Activated naive CD8-positive, alpha-beta T cell (primary cell): ENCODE data around the gene ZCCHC17.

Source experiments
- H3K27ac Mint-ChIP-seq: one replicate; pipeline ENCODE4 v1.8.0; 2021; ENCODE audit warnings: mixed read lengths
- H3K27me3 Mint-ChIP-seq: one replicate; pipeline ENCODE4 v1.8.0; 2021; ENCODE audit warnings: mixed read lengths
- H3K36me3 Mint-ChIP-seq: one replicate; pipeline ENCODE4 v1.8.0; 2021; ENCODE audit warnings: mixed read lengths
- H3K4me1 Mint-ChIP-seq: one replicate; pipeline ENCODE4 v1.8.0; 2021; ENCODE audit warnings: low read depth, mixed read lengths
- H3K4me3 Mint-ChIP-seq: one replicate; pipeline ENCODE4 v1.8.0; 2021; ENCODE audit warnings: mild to moderate bottlenecking, mixed read lengths
- H3K9me3 Mint-ChIP-seq: one replicate; pipeline ENCODE4 v1.8.0; 2021; ENCODE audit warnings: low read depth, mixed read lengths

Gene ZCCHC17

DNA sequence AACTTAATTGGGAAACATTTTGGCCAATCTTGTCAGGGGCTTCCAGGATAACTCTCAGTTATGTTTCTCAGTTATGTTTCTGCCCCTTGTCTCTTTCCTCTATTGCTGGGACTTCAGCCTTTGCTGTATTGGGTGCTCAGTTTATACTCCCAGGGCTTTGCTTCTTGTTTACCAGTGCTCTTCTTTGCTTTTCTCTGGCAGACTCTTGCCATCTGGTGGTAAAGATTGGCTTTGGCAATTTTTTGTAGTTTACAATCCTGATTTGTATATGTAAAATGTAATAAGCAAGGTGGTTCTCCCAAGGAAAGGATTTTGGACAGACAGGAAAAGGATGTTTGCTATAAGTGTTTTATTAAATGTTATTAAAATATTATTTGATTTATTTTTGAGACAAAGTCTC lies 38.2 kb downstream of the ZCCHC17 start:
- Mint-ChIP-seq H3K4me3 (no peak overlapping the region), H3K27ac (no peak overlapping the region), H3K4me1 (no peaks in the 10 kb centered on the region), H3K9me3 (no peaks in the 10 kb centered on the region), H3K27me3 (no peaks in the 10 kb centered on the region), H3K36me3 (peaks cover 10% of the 10 kb centered on the region)

DNA sequence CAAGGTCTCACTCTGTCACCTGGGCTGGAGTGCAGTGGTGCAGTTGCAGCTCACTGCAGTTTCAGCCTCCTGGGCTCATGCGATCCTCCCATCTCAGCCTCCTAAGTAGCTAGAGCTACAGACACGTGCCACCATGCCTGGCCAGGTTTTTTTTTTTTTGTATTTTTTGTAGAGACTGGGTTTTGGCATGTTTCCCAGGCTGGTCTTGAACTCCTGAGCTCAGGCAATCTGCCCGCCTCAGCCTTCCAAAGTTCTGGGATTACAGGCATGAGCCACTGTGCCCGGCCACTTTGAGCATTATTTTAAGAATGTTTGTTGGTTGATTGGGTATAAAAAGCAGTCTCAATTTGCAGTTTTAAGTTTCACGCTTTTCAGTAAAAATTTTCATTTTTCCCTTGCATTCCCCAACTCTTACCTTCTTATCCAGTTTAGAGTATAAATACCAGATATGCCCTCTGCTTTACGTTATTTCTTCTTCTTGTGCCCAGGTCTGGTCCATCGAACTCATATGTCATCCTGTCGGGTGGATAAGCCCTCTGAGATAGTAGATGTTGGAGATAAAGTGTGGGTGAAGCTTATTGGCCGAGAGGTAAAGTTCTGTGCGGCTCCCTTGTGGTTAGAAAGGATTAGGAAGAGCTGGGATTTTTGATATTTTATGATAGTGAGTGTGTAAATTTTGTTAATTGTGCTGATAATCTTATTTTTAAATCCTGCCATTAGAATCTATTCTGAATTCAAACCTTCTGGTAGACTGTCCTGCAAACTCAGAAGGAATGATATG lies 40.0 kb downstream of the ZCCHC17 start:
- no peaks in the 10 kb centered on the region for H3K27me3 Mint-ChIP-seq
- H3K27ac Mint-ChIP-seq = no peak overlapping the region
- H3K9me3 Mint-ChIP-seq = no peaks in the 10 kb centered on the region
- H3K4me1 Mint-ChIP-seq = no peaks in the 10 kb centered on the region
- no peak overlapping the region for H3K4me3 Mint-ChIP-seq
- H3K36me3 Mint-ChIP-seq = peaks cover 10% of the 10 kb centered on the region

DNA sequence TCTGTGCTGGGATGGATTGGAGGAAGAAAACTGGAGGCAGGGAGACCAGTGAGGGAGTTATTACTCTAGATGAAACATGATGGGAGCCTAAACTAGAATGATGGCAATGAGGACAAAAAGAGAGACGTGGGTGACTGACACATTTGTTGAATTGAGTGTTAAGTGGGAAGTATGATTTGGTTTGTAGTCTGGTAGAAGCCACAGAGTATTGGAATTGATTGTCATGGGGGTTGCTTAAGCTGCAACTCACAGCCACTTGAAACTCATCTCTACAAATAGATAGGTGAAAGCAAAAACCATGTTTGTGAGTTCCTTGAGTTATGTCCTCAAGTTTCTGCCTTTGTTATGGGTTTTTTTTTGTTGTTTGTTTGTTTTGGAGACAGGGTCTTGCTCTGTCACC lies 47.7 kb downstream of the ZCCHC17 start:
- H3K4me3 Mint-ChIP-seq = no peak overlapping the region
- no peaks in the 10 kb centered on the region for H3K27me3 Mint-ChIP-seq
- H3K4me1 Mint-ChIP-seq = no peaks in the 10 kb centered on the region
- H3K9me3 Mint-ChIP-seq = no peaks in the 10 kb centered on the region
- no peak overlapping the region for H3K27ac Mint-ChIP-seq
- H3K36me3 Mint-ChIP-seq = peaks cover 13% of the 10 kb centered on the region

DNA sequence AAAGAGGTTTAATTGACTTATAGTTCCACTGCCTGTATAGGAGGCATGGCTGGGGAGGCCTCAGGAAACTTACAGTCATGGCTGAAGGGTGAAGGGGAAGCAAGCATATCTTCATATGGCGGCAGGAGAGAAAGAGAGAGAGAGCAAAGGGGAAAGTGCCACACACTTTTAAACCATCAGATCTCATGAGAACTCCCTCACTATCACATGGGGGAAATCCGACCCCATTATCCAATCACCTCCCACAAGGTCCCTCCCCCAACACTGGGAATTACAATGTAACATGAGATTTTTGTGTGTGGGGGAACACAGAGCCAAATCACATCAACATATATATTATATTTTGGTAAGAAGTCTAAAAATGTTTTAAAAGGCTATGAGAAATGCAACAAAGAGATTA lies 48.8 kb downstream of the ZCCHC17 start:
- no peak overlapping the region for H3K4me3 Mint-ChIP-seq
- no peaks in the 10 kb centered on the region for H3K27me3 Mint-ChIP-seq
- no peaks in the 10 kb centered on the region for H3K9me3 Mint-ChIP-seq
- peaks cover 16% of the 10 kb centered on the region for H3K36me3 Mint-ChIP-seq
- H3K27ac Mint-ChIP-seq = no peak overlapping the region
- H3K4me1 Mint-ChIP-seq = no peaks in the 10 kb centered on the region

DNA sequence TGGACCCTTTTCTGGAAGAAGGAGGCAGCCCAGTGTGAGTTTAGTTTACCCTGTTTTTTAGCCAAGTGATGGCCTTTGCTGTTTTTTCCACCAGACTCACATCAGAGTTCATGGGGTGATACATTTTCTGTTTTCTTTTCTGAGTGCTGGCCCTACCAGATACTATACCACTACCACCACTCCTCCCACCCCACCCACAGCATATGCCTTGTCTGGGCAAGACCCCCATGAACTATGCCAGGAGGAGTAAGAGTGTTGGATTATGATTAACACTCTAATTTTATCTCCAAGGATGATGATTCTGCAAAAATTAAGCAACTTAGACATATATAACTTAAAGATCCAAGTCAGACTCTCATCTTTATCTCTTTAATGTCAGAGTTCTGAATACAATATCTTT lies 50.0 kb downstream of the ZCCHC17 start:
- H3K27ac Mint-ChIP-seq = no peak overlapping the region
- no peaks in the 10 kb centered on the region for H3K9me3 Mint-ChIP-seq
- H3K4me3 Mint-ChIP-seq = no peak overlapping the region
- H3K4me1 Mint-ChIP-seq = no peaks in the 10 kb centered on the region
- peaks cover 17% of the 10 kb centered on the region for H3K36me3 Mint-ChIP-seq
- no peaks in the 10 kb centered on the region for H3K27me3 Mint-ChIP-seq

DNA sequence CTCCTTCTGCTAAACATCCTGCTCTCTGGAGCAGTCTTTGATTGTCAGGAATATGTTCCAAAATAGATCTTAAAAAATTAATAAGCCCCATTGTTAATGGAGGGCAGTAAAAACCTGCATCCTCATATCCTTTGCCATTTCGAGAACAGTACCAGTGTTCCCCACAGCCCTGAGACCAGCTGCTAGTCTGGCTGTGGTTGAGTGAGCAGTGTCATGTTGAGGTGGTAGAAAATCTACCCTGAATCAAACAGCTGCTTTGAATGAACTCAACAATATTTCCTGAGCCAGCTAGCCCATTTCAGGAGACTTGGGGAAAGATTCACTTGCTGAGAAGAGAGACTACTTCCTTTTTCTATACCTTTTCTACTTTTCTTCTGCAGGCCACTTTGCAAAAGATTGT lies 51.6 kb downstream of the ZCCHC17 start:
- Mint-ChIP-seq H3K4me1 (no peaks in the 10 kb centered on the region), H3K27me3 (no peaks in the 10 kb centered on the region), H3K4me3 (no peak overlapping the region), H3K27ac (no peak overlapping the region), H3K9me3 (no peaks in the 10 kb centered on the region), H3K36me3 (peaks cover 18% of the 10 kb centered on the region)

DNA sequence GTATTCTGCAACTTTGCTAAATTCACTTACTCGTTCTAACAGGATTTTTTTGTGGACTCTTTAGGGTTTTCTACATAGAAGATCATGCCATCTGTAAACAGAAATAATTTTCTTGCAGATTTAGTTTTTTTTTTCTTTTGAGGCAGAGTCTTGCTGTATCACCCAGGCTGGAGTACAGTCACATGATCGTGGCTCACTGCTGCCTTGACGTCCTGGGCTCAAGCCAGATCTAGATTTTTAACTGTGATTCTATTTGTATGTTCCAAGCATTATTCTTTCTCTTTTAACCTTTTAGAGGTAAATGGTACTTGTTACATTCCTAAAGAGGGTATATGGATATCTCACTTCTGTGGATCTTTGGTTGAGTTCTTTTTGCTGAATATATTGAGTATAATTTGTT lies 57.5 kb downstream of the ZCCHC17 start:
- no peaks in the 10 kb centered on the region for H3K9me3 Mint-ChIP-seq
- H3K4me1 Mint-ChIP-seq = no peaks in the 10 kb centered on the region
- no peak overlapping the region for H3K4me3 Mint-ChIP-seq
- H3K36me3 Mint-ChIP-seq = peaks cover 18% of the 10 kb centered on the region
- H3K27me3 Mint-ChIP-seq = no peaks in the 10 kb centered on the region
- H3K27ac Mint-ChIP-seq = no peak overlapping the region

DNA sequence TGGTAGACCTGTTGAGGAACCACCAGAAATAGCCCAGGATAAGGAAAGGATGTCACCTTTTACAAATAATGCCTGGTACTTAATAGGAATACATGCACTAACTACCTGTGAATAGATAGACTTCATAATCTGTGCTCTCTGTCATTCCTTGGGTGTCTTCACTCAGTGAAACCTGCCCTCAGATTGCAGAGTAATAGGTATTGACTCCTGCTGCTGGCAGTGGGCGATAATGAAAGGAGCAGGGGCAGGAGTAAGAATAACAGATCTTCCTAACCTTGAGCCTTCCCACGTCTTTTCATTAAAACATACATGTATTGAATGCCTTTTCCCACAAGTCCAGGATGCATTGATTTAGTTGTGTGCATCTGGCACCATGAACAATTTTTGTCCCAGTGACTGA lies 59.6 kb downstream of the ZCCHC17 start:
- Mint-ChIP-seq H3K4me3 (no peak overlapping the region), H3K36me3 (peaks cover 15% of the 10 kb centered on the region)

DNA sequence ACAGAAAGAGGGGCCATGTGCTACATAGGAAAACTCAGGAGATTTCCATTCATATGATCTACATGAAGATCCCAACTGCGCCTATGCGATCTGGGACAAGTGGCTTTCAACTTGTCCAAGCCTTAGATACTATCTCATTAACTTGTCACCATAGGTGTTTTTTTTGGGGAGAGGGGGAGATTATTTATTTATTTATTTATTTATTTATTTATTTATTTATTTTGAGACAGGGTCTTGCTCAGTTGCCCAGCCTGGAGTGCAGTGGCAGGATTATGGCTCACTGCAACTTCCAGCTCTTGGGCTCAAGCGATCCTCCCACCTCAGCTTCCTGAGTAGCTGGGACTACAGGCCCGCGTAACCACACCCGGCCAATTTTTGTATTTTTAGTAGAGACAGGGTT lies 64.8 kb downstream of the ZCCHC17 start:
- Mint-ChIP-seq H3K4me3 (no peak overlapping the region), H3K36me3 (peaks cover 21% of the 10 kb centered on the region), H3K4me1 (no peaks in the 10 kb centered on the region), H3K9me3 (no peaks in the 10 kb centered on the region), H3K27me3 (no peaks in the 10 kb centered on the region), H3K27ac (no peak overlapping the region)

More for the DNA sequence above, 59.6 kb downstream of the ZCCHC17 start:
- Mint-ChIP-seq H3K27ac (no peak overlapping the region), H3K4me1 (no peaks in the 10 kb centered on the region), H3K27me3 (no peaks in the 10 kb centered on the region), H3K9me3 (no peaks in the 10 kb centered on the region)

DNA sequence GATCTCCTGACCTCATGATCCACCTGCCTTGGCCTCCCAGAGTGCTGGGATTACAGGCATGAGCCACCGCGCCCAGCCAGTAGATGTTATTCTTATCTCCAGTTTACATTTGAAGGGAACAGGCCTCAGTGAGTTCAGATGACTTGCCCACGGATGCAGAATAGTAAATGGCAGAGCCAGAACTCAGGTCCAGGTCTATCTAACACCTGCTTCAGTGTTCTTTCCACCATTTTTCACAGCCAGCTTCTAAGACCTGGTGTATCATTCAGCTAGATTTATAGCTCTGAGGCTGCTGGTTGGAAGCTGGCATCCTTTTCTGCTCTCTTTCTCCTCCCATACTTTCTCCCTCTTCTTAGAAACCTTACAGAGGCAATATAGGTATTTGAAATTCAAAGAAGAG lies 65.2 kb downstream of the ZCCHC17 start:
- Mint-ChIP-seq H3K9me3 (no peaks in the 10 kb centered on the region), H3K4me3 (no peak overlapping the region), H3K36me3 (peaks cover 21% of the 10 kb centered on the region), H3K27me3 (no peaks in the 10 kb centered on the region), H3K27ac (no peak overlapping the region), H3K4me1 (no peaks in the 10 kb centered on the region)

DNA sequence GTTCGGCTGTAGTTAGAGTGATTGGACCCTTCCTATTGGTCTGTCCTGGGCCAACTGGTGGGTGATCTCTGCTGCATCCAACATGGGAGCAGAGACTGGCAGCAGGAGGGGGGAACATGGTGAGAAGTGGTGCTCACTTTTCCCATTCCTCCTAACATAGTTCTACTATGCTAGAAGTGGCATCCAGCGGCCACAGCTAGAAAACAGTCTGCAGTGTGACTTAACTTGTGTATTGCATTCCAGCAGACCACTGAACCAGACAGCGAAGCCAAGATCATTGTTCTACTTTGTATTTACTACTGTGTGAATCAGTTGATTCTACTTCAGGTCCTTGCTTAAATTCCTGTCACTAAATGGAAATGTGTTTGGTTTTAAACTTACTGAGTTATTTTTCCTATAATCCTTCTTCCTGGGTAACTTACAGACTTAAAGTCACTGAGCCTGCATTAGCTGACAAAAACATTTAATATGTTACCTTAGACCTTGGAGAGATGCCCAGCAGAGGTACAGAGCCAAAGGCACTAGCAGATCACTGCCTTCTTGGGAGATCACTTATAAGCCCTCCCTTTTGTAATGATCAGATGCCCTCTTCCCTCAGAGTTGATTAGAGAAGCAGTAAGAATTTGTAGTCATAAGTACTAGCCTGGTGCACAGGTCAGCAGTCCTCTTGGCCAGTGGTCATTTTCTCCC lies 67.9 kb downstream of the ZCCHC17 start:
- no peaks in the 10 kb centered on the region for H3K27me3 Mint-ChIP-seq
- H3K36me3 Mint-ChIP-seq = peaks cover 10% of the 10 kb centered on the region
- no peaks in the 10 kb centered on the region for H3K4me1 Mint-ChIP-seq
- no peaks in the 10 kb centered on the region for H3K9me3 Mint-ChIP-seq
- no peak overlapping the region for H3K27ac Mint-ChIP-seq
- H3K4me3 Mint-ChIP-seq = no peak overlapping the region

DNA sequence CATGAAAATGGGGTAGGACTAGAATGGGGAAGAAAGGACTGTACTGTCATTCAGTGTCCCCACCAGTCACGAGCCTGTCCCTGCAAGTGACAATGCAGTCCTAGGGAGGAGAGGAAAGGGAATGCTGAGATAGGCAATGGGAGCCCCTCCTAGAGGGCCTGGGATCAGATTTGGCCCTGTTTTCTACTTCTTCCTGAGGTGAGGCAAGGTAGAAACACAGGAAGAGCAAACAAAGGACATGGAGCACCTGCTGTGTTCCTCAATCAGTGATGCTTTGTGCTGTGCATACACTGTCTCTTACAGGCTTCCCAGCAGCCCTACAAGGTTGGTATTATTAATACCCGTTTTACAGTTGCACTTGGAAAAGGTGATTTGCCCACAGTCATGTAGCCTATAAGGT lies 70.0 kb downstream of the ZCCHC17 start:
- H3K9me3 Mint-ChIP-seq = no peaks in the 10 kb centered on the region
- H3K27ac Mint-ChIP-seq = no peak overlapping the region
- no peak overlapping the region for H3K4me3 Mint-ChIP-seq
- no peaks in the 10 kb centered on the region for H3K4me1 Mint-ChIP-seq
- H3K27me3 Mint-ChIP-seq = no peaks in the 10 kb centered on the region
- H3K36me3 Mint-ChIP-seq = peaks cover 7% of the 10 kb centered on the region

DNA sequence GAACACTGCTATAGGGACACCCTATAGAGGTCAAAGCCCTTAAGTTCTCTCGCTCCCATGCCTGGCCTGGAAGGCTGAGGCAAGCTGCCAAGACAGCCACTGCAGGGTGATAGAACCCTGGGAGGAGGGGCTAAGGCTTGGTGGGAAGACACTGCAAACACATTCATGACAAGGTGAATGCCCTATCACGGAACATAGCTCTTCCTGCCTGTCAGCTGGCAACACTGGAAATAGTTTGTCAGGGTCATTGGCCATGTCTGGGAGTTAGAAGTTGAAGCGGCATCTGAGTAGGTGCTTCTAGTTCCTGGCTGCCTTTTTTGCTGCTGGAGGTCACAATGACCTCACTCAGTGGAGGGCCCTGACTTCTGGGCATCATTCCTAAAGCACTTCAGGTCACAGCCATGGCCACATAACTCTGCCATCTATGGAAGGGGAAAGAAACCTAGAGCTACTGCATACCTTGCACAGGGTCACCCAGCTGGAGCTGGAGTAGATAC lies 71.8 kb downstream of the ZCCHC17 start:
- H3K27ac Mint-ChIP-seq = no peak overlapping the region
- H3K4me1 Mint-ChIP-seq = peaks cover 7% of the 10 kb centered on the region

DNA sequence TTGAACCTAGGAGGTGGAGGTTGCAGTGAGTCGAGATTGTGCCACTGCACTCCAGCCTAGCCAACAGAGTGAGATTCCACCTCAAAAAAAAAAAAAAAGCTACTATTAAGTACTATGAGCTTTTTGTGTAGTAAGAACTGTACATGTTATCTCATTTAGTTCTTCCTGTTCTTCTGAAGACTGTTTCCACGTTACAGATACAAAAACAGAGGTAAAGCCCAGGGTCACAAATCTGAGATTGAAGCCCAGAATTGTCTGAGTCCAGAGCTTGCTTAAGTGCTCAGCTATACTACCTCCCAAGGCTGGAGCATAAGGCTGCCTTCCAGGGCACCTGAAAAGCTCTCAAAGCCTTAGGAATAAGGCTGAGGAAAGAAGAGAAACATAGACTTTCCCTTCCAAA lies 73.2 kb downstream of the ZCCHC17 start:
- no peaks in the 10 kb centered on the region for H3K27me3 Mint-ChIP-seq
- H3K27ac Mint-ChIP-seq = no peak overlapping the region
- H3K4me1 Mint-ChIP-seq = peaks cover 12% of the 10 kb centered on the region
- no peak overlapping the region for H3K4me3 Mint-ChIP-seq
- H3K9me3 Mint-ChIP-seq = no peaks in the 10 kb centered on the region
- peaks cover 1% of the 10 kb centered on the region for H3K36me3 Mint-ChIP-seq

More for the DNA sequence above, 71.8 kb downstream of the ZCCHC17 start:
- Mint-ChIP-seq H3K27me3 (no peaks in the 10 kb centered on the region), H3K36me3 (peaks cover 7% of the 10 kb centered on the region), H3K4me3 (no peak overlapping the region), H3K9me3 (no peaks in the 10 kb centered on the region)

DNA sequence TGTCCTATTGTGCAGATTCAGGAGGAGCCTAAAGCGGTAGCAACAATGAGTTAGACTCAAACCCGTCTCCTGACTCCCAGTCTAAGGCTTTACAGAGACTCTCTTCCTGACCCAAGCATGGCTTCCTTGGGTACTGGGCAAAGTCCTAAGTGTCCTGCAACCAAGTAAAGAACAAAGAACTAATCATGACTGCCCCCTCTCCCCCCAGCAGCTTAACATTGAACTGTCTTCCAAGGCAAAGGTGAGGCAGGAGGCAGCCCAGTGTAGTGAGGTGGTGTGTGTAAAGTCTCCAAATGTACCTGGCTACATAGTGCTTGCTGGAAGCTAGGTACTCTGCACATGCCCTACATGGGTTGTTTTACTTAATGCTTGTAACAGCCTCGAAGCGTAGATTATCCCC lies 73.7 kb downstream of the ZCCHC17 start:
- no peak overlapping the region for H3K27ac Mint-ChIP-seq
- H3K4me1 Mint-ChIP-seq = peaks cover 12% of the 10 kb centered on the region
- no peaks in the 10 kb centered on the region for H3K9me3 Mint-ChIP-seq
- no peaks in the 10 kb centered on the region for H3K36me3 Mint-ChIP-seq
- H3K27me3 Mint-ChIP-seq = no peaks in the 10 kb centered on the region
- no peak overlapping the region for H3K4me3 Mint-ChIP-seq
